ENCODE data around the gene MORN1. TPM values are rescaled to one million over a fixed set of nuclear protein-coding genes. Genes with fewer than 3 reads are reported as not detected.
A peak's percentile ranks its signal among the peaks of the same experiment; 100 is the strongest.

Gene MORN1
- total and polyA plus RNA-seq, 2 of the 4 experiments (the other 2 are of a cell fraction), result 3.0 to 4.2 TPM

DNA sequence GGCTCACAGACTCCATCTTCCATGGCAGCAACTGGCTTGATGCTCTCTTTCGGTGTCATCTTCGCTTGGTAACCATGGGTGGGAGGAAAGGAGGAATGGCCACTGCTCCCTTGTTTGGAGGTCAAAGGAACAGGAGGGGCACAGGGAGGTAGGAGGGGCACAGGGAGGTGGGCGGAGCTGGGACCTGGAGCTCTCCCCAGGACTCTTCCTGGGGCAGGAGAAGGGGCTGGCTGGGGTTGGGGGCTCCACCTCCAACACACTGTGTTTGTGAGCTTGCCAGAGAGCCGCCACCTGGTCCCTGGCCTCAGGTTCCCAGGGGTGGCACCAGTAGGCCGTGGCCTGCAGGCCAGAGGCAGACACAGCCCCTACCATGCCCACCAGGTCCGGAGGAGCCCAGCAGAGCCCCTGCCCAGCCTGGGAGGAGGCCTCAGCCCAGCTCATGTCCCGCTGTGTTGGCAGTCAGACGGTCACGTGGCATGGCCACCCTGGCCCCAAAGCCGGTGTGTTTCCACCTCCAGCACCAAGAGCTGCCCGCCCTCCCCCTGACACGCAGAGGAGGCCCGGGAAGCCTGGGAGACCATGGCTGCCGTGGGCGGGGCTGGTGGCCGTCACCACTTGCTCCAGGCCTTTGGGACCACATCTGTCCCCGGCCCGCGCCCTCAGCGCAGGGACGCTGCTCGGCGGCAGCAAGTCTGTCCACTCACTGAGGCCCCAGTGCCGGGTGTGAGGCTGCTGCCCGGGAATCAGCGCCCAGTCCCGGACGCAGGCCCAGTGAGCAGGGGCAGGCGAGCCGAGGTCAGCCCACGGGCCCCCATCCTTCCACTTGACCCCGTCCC lies 73.9 kb downstream of the MORN1 start:
- peak overlapping the region; percentile 86; the same call in 1 of the 2 replicates for H2AK5ac ChIP-seq (ENCODE audit: low read depth, low read length)
- 94% methylated on average over 15 of the region's 32 CpGs; no CpG with 5 or more reads in 1 of the 2 experiments for WGBS, 2 experiments (ENCODE audit: extremely low coverage in 2 of 2, insufficient read length in 1 of 2)
- no peak overlapping the region for H2BK20ac ChIP-seq (ENCODE audit: low read depth, low read length)
- H2BK120ac ChIP-seq (ENCODE audit: low read depth, low read length), result no peak overlapping the region
- dilution Hi-C loops (cut with HindIII; ENCODE audit: low sequenced_read_pairs, unreplicated experiment), result no loop called here
- peak overlapping the region; percentile 73 for H2AK9ac ChIP-seq (replicated peaks; ENCODE audit: low read depth, low read length, poor library complexity)
- peak overlapping the region in 1 of 2 experiments; percentile 50; a peak in 1 of 4 replicates for H4K8ac ChIP-seq (ENCODE audit: low read depth in 2 of 2, low read length in 2 of 2)
- no peak overlapping the region for H3K18ac ChIP-seq (ENCODE audit: low read depth, low read length)
- 0 out of 2 replicates have a peak overlapping the region, but pooled peaks have one; percentile 54 for H3K4ac ChIP-seq (ENCODE audit: low read depth, low read length)
- ATAC-seq (ENCODE audit: low read depth) (no peak), DNase-seq (no peak)
- no peak for TF ChIP-seq MAZ (IDR thresholded peaks at IDR 0.05; ENCODE audit: borderline replicate concordance, low read depth, low read length)
- TF ChIP-seq RCOR1 (IDR thresholded peaks at IDR 0.05; ENCODE audit: insufficient replicate concordance, low read length), result no peak
- no peak for TF ChIP-seq MXI1 (IDR thresholded peaks at IDR 0.05; ENCODE audit: borderline replicate concordance, low read depth, low read length)
- no peak for TF ChIP-seq RFX5 (IDR thresholded peaks at IDR 0.05; ENCODE audit: low read depth, low read length)
- no peak for TF ChIP-seq CEBPB (IDR thresholded peaks at IDR 0.05; ENCODE audit: low read depth, low read length)
- TF ChIP-seq MAFK (IDR thresholded peaks at IDR 0.05; ENCODE audit: low read depth, low read length), result no peak
- TF ChIP-seq RAD21 (IDR thresholded peaks at IDR 0.05; ENCODE audit: low read length), result no peak
- TF ChIP-seq, protein P1, sequence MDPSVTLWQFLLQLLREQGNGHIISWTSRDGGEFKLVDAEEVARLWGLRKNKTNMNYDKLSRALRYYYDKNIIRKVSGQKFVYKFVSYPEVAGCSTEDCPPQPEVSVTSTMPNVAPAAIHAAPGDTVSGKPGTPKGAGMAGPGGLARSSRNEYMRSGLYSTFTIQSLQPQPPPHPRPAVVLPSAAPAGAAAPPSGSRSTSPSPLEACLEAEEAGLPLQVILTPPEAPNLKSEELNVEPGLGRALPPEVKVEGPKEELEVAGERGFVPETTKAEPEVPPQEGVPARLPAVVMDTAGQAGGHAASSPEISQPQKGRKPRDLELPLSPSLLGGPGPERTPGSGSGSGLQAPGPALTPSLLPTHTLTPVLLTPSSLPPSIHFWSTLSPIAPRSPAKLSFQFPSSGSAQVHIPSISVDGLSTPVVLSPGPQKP (IDR thresholded peaks at IDR 0.05; ENCODE audit: borderline replicate concordance, low read depth, low read length), result no peak
- TF ChIP-seq CTCF (conservative IDR thresholded peaks at IDR 0.05; ENCODE audit: low read depth, low read length), result no peak
- no peak for TF ChIP-seq FOS (IDR thresholded peaks at IDR 0.05; ENCODE audit: low read depth, low read length)
- TF ChIP-seq, protein P2, sequence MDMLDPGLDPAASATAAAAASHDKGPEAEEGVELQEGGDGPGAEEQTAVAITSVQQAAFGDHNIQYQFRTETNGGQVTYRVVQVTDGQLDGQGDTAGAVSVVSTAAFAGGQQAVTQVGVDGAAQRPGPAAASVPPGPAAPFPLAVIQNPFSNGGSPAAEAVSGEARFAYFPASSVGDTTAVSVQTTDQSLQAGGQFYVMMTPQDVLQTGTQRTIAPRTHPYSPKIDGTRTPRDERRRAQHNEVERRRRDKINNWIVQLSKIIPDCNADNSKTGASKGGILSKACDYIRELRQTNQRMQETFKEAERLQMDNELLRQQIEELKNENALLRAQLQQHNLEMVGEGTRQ (IDR thresholded peaks at IDR 0.05; ENCODE audit: low read depth, low read length), result no peak
- TF ChIP-seq CHD1 (IDR thresholded peaks at IDR 0.05; ENCODE audit: low read depth, low read length), result no peak
- no peak for TF ChIP-seq SMC3 (IDR thresholded peaks at IDR 0.05; ENCODE audit: low read depth, low read length)
- TF ChIP-seq POLR2A (IDR thresholded peaks at IDR 0.05; ENCODE audit: low read depth, low read length), result no peak
- no peak overlapping the region for H3K27ac ChIP-seq (ENCODE audit: insufficient read depth, low read length)
- no peak overlapping the region for H3K4me3 ChIP-seq (ENCODE audit: insufficient read depth, low read depth, low read length)
- H3K14ac ChIP-seq (replicated peaks; ENCODE audit: low read depth, low read length), result no peak overlapping the region
- peak overlapping the region; percentile 83 for H2AFZ ChIP-seq (replicated peaks; ENCODE audit: low read length, poor library complexity)
- H2BK15ac ChIP-seq (ENCODE audit: low read depth, low read length), result no peak overlapping the region
- in situ Hi-C loops (cut with MboI; ENCODE audit: low sequenced_read_pairs), result no loop called here
- H3K36me3 ChIP-seq (ENCODE audit: control insufficient read depth, insufficient read depth, low read length), result no peaks in the 10 kb centered on the region
- no peak overlapping the region for H4K5ac ChIP-seq (ENCODE audit: low read depth, low read length)
- BruUV-seq (replicated peaks), result no TSS peak
- H3K27me3 ChIP-seq (ENCODE audit: control insufficient read depth, insufficient read depth, low read length), result no peaks in the 10 kb centered on the region
- no peak overlapping the region for H3K23ac ChIP-seq (ENCODE audit: low read depth, low read length)
- no peaks in the 10 kb centered on the region for H3K9me3 ChIP-seq (ENCODE audit: control insufficient read depth, insufficient read depth, low read length)
- ChIA-PET POLR2A (ENCODE audit: unreplicated experiment) (no interaction called here), CTCF (no interaction called here)
- peaks cover 29% of the 10 kb centered on the region for H3K4me1 ChIP-seq (ENCODE audit: control insufficient read depth, insufficient read depth, low read length)
- no peak overlapping the region for H3K56ac ChIP-seq (ENCODE audit: extremely low read depth, insufficient read depth, low read length)
- no peaks in the 10 kb centered on the region for H3K9me1 ChIP-seq (ENCODE audit: insufficient read depth, low read length)
- no peak overlapping the region for H3K4me2 ChIP-seq (ENCODE audit: low read depth, low read length)
- no peak overlapping the region for H3K9ac ChIP-seq (ENCODE audit: low read depth, low read length)
- no peak overlapping the region for H4K91ac ChIP-seq (ENCODE audit: insufficient read depth, low read depth, low read length)
- no peaks in the 10 kb centered on the region for H4K20me1 ChIP-seq (ENCODE audit: insufficient read depth, low read length)
- no peak overlapping the region for H2BK5ac ChIP-seq (ENCODE audit: low read depth, low read length, poor library complexity, severe bottlenecking)
- intact Hi-C loops (cut with micrococcal nuclease), result no loop called here
- peaks cover 0 to 17% of the 10 kb centered on the region in 2 experiments; a peak in 1 of 4 replicates for H3K79me1 ChIP-seq (ENCODE audit: low read depth in 1 of 2, low read length in 2 of 2)

All from IMR-90 (cell line).